SK-N-MC (cell line): ENCODE data around the gene PHIP.

ENCODE experiments used
- EZH2 ChIP-seq: fragments of 200-600 bp; sonication (generic); IDR thresholded peaks from one replicate; pipeline ENCODE4 v1.6.1; 2017; ENCODE audit warnings: antibody characterized with exemption
- POLR2AphosphoS5 ChIP-seq: IDR thresholded peaks from 2 replicates; pipeline ENCODE4 v1.6.1; 2012; ENCODE audit warnings: mild to moderate bottlenecking, low read depth, low read length, borderline replicate concordance

GRCh38 chr6:79062708-79063107 is 15.3 kb downstream of the PHIP start:
- TF ChIP-seq EZH2 (no peak), POLR2AphosphoS5 (no peak)
